Measurements from ENCODE around the gene PKP4. TPM values are rescaled to one million over a fixed set of nuclear protein-coding genes. Genes with fewer than 3 reads are reported as not detected.

The PKP4 gene
- total RNA-seq, 1 experiment from 2014 or later: 59.1 TPM

GRCh38 chr2:158649846-158650245 lies 193.1 kb downstream of the PKP4 start:
- Histone ChIP-seq H3K27me3 (ENCODE audit: insufficient read depth, low read depth) (no peaks in the 10 kb centered on the region), H3K4me3 (no peak overlapping the region), H3F3A (ENCODE audit: insufficient read depth, low read depth) (no peaks in the 10 kb centered on the region), H3K27ac (no peak overlapping the region), H3K9me3 (ENCODE audit: insufficient read depth, low read depth) (no peaks in the 10 kb centered on the region), H2AFZ (no peak overlapping the region), H4K20me1 (ENCODE audit: insufficient read depth) (no peaks in the 10 kb centered on the region), H3K4me1 (replicated peaks; ENCODE audit: insufficient read depth) (no peaks in the 10 kb centered on the region), H3K4me2 (no peak overlapping the region), H3K9me2 (ENCODE audit: insufficient read depth) (no peaks in the 10 kb centered on the region), H3K36me3 (ENCODE audit: low read depth) (no peaks in the 10 kb centered on the region), H3K79me2 (ENCODE audit: low read depth) (no peaks in the 10 kb centered on the region)
- DNase-seq: no peak
- intact Hi-C loops (cut with micrococcal nuclease; ENCODE audit: unreplicated experiment): no loop called here
- ChIA-PET CTCF (no interaction called here), POLR2A (ENCODE audit: unreplicated experiment) (no interaction called here)
- TF ChIP-seq CTCF (conservative IDR thresholded peaks at IDR 0.05) (no peak), EZH2 (IDR thresholded peaks at IDR 0.05; ENCODE audit: low read depth) (no peak)
- no TSS peak for BruUV-seq (replicated peaks)

- no peaks in the 10 kb centered on the region for H3K79me2 ChIP-seq (ENCODE audit: low read depth)
- no peaks in the 10 kb centered on the region for H4K20me1 ChIP-seq (ENCODE audit: insufficient read depth)
- H3K27ac ChIP-seq: no peak overlapping the region
- ChIA-PET CTCF (no interaction called here), POLR2A (ENCODE audit: unreplicated experiment) (no interaction called here)
- no peaks in the 10 kb centered on the region for H3K9me2 ChIP-seq (ENCODE audit: insufficient read depth)
- H3K4me3 ChIP-seq: no peak overlapping the region
- H3K4me2 ChIP-seq: no peak overlapping the region
- H3K27me3 ChIP-seq (ENCODE audit: insufficient read depth, low read depth): no peaks in the 10 kb centered on the region
- DNase-seq: no peak
- no TSS peak for BruUV-seq (replicated peaks)
- no peaks in the 10 kb centered on the region for H3K4me1 ChIP-seq (replicated peaks; ENCODE audit: insufficient read depth)
- no peaks in the 10 kb centered on the region for H3K36me3 ChIP-seq (ENCODE audit: low read depth)
- TF ChIP-seq EZH2 (IDR thresholded peaks at IDR 0.05; ENCODE audit: low read depth): no peak
- no peak for TF ChIP-seq CTCF (conservative IDR thresholded peaks at IDR 0.05)
- no peaks in the 10 kb centered on the region for H3F3A ChIP-seq (ENCODE audit: insufficient read depth, low read depth)
- no peak overlapping the region for H2AFZ ChIP-seq
- no peaks in the 10 kb centered on the region for H3K9me3 ChIP-seq (ENCODE audit: insufficient read depth, low read depth)
- intact Hi-C loops (cut with micrococcal nuclease; ENCODE audit: unreplicated experiment): no loop called here
Measured at GRCh38 chr2:158650646-158651357, 194.1 kb downstream of the PKP4 start.

GRCh38 chr2:158651358-158652057 lies 194.8 kb downstream of the PKP4 start:
- Histone ChIP-seq H3K9me2 (ENCODE audit: insufficient read depth) (no peaks in the 10 kb centered on the region), H3K27me3 (ENCODE audit: insufficient read depth, low read depth) (no peaks in the 10 kb centered on the region), H3K79me2 (ENCODE audit: low read depth) (no peaks in the 10 kb centered on the region), H3K27ac (no peak overlapping the region), H3K4me1 (replicated peaks; ENCODE audit: insufficient read depth) (no peaks in the 10 kb centered on the region), H3F3A (ENCODE audit: insufficient read depth, low read depth) (no peaks in the 10 kb centered on the region), H3K9me3 (ENCODE audit: insufficient read depth, low read depth) (no peaks in the 10 kb centered on the region), H3K4me3 (no peak overlapping the region), H3K36me3 (ENCODE audit: low read depth) (no peaks in the 10 kb centered on the region), H2AFZ (no peak overlapping the region), H4K20me1 (ENCODE audit: insufficient read depth) (no peaks in the 10 kb centered on the region), H3K4me2 (no peak overlapping the region)
- POLR2A ChIA-PET (ENCODE audit: unreplicated experiment): no interaction called here
- intact Hi-C loops (cut with micrococcal nuclease; ENCODE audit: unreplicated experiment): no loop called here
- no TSS peak for BruUV-seq (replicated peaks)
- no peak for DNase-seq
- CTCF ChIA-PET: no interaction called here
- TF ChIP-seq EZH2 (IDR thresholded peaks at IDR 0.05; ENCODE audit: low read depth): no peak
- TF ChIP-seq CTCF (conservative IDR thresholded peaks at IDR 0.05): no peak

Measured in PC-9 (cell line).